Breast epithelium (tissue), 3 donors: ENCODE results near the gene CEP85L.

ENCODE experiments used
- CTCF ChIP-seq, 3 donors: fragments of 450-650 bp; IDR thresholded peaks; one replicate each; pipeline ENCODE4 v1.5.1; 2016 to 2017; ENCODE audit warnings: antibody characterized with exemption in 3 of 3, mild to moderate bottlenecking in 3 of 3, moderate library complexity in 3 of 3
- POLR2A ChIP-seq: fragments of 450-650 bp; IDR thresholded peaks from one replicate; pipeline ENCODE4 v1.6.1; 2016; ENCODE audit warnings: antibody characterized with exemption, mild to moderate bottlenecking, moderate library complexity

GRCh38 chr6:118645395-118645794, 6.0 kb downstream of the CEP85L start:
- TF ChIP-seq CTCF (IDR thresholded peaks at IDR 0.05) (no peak), POLR2A (no peak)
